Fibroblast of skin of abdomen (primary cell): ENCODE measurements around the gene IGSF10. TPM values are rescaled to one million over a fixed set of nuclear protein-coding genes. Genes with fewer than 3 reads are reported as not detected.
"Not testable (repeated sequence)": the region's sequence is repeated elsewhere in the genome, so short reads cannot be mapped to it uniquely, and the experiment has no call there.

ENCODE experiments used
- DNase-seq: peaks from one replicate; pipeline ENCODE4 v3.0.0-alpha.2; 2013
- polyA plus RNA-seq, 2 experiments: library from polyadenylated mRNA; unstranded; fragments of 120-200 nt; gene quantifications; one replicate each; pipeline ENCODE4 v1.2.1, GENCODE V29; 2013; ENCODE audit not compliant: insufficient read length in 2 of 2

The IGSF10 gene, protein sequence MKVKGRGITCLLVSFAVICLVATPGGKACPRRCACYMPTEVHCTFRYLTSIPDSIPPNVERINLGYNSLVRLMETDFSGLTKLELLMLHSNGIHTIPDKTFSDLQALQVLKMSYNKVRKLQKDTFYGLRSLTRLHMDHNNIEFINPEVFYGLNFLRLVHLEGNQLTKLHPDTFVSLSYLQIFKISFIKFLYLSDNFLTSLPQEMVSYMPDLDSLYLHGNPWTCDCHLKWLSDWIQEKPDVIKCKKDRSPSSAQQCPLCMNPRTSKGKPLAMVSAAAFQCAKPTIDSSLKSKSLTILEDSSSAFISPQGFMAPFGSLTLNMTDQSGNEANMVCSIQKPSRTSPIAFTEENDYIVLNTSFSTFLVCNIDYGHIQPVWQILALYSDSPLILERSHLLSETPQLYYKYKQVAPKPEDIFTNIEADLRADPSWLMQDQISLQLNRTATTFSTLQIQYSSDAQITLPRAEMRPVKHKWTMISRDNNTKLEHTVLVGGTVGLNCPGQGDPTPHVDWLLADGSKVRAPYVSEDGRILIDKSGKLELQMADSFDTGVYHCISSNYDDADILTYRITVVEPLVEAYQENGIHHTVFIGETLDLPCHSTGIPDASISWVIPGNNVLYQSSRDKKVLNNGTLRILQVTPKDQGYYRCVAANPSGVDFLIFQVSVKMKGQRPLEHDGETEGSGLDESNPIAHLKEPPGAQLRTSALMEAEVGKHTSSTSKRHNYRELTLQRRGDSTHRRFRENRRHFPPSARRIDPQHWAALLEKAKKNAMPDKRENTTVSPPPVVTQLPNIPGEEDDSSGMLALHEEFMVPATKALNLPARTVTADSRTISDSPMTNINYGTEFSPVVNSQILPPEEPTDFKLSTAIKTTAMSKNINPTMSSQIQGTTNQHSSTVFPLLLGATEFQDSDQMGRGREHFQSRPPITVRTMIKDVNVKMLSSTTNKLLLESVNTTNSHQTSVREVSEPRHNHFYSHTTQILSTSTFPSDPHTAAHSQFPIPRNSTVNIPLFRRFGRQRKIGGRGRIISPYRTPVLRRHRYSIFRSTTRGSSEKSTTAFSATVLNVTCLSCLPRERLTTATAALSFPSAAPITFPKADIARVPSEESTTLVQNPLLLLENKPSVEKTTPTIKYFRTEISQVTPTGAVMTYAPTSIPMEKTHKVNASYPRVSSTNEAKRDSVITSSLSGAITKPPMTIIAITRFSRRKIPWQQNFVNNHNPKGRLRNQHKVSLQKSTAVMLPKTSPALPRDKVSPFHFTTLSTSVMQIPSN (N-terminal part only)
- 2.8 TPM for polyA plus RNA-seq (2013, experiment 1 of 2; ENCODE audit: insufficient read length)
- 2.6 TPM for polyA plus RNA-seq (2013, experiment 2 of 2; ENCODE audit: insufficient read length)

DNA sequence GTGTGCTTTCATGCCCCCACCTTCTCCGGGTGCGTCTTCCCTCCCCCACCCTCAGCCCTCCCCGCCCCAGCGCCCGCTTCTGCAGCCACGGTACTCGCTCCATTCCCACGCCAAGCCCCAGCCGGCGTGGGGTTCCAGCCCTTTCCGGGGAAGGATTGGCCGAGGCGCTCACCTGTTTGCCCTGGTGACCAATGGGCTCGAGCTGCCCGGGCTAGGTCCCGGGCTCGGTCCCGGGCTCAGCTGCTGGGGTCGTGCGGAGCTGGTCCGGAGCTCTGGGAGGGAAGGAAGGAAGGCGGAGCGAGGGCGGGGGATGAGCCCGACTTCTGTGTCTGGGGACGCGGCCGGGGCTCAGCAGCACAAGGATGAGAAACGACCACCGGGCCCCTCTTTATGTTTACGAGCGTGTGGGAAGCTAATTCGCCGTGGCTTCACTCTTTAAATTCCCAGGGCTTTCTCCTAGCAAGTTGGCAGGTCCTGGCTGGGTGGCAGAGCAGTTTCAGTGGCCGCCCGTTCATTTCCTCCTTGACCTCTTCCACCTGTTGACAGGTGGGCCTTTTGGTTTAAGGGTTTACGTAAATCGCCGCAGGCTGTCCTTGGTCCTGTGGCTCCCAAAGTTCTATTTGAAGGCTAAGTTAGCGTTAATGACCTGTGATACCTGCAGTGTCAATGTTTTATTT, at the start of gene IGSF10:
TSS of gene IGSF10 (minus strand) at position 288 of the 677 bp plus-strand sequence. CDS start 2,352 bp downstream, outside the sequence.
- DNase-seq = no peak

DNA sequence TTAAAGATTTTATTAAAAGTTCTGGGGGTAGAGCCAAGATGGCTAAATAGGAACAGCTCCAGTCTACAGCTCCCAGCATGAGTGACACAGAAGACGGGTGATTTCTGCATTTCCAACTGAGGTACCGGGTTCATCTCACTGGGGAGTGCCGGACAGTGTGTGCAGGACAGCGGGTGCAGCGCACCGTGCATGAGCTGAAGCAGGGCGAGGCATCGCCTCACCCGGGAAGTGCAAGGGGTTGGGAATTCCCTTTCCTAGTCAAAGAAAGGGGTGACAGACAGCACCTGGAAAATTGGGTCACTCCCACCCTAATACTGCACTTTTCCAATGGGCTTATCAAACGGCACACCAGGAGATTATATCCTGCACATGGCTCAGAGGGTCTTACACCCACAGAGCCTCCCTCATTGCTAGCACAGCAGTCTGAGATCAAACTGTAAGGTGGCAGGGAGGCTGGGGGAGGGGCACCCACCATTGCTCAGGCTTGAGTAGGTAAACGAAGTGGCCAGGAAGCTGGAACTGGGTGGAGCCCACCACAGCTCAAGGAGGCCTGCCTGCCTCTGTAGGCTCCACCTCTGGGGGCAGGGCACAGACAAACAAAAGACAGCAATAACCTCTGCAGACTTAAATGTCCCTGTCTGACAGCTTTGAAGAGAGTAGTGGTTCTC, 48.7 kb upstream of the IGSF10 start:
- DNase-seq = not testable (repeated sequence)

DNA sequence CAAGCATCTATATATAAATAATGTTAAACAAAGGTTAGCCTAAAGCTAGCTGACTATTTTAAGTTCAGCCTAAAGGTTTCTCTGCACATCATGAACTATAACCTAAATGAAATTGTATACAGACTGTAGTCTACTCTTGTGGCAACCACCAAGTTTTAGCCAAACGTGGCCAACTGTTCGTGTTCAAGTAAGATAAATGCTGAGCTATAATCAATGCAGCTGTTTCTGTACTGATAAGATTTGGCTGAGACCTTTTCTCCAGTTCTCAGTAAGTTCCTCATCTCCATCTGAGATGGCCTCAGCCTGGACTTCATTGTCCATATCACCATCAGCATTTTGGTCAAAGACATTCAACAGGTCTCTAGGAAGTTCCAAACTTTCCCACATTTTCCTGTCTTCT, 43.7 kb upstream of the IGSF10 start:
- no peak for DNase-seq

DNA sequence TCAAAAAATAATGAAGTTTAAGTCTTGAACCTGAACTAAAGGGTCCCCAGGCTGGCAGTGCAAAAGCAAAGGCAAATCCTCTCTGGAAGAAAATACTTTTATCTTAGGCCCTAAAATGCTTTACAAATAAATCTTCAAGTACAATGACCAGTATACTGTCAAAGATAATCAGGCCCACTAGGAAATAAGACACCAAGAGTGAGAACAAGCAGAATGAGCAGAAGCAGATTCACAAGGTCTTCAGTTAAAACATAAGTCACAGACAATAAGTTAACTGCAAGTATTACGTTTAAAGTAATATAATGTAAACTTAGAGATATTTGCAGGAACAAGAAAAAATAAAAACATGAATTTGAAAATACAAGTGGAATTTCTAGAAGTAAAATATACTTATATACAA, 42.2 kb upstream of the IGSF10 start:
- DNase-seq = no peak

DNA sequence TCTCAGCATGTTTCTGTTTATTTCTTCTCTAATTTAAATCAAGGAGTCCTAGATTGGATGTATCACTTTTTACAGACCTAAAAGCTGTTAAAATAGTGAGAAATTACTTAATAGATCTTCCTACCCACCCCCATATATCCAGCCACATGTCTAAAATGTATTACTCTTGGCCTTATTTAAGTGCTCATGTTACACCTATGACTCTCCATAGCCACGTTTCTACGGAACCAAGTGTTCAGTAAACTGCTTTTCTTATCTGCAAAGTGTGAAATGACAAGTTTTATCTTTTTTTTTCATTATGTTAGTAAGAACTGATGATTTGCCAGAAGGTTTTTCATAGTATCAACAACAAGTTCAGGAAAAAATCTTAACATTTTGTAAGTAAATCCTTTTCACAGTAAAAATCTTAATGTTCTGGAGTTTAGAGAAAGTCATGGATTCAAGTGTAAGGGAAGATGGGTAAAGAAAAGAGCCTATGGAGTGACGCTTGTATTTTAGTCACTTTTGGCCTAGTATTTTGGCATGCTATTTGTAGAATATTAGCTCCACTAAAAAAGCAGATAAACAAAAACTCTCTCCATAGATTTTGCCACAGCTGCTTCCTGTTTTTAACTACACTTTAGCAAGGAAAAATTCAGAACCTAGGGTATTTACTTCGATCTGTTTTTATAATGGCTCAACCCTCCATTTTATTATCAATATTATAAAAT, 41.2 kb upstream of the IGSF10 start:
- no peak for DNase-seq

DNA sequence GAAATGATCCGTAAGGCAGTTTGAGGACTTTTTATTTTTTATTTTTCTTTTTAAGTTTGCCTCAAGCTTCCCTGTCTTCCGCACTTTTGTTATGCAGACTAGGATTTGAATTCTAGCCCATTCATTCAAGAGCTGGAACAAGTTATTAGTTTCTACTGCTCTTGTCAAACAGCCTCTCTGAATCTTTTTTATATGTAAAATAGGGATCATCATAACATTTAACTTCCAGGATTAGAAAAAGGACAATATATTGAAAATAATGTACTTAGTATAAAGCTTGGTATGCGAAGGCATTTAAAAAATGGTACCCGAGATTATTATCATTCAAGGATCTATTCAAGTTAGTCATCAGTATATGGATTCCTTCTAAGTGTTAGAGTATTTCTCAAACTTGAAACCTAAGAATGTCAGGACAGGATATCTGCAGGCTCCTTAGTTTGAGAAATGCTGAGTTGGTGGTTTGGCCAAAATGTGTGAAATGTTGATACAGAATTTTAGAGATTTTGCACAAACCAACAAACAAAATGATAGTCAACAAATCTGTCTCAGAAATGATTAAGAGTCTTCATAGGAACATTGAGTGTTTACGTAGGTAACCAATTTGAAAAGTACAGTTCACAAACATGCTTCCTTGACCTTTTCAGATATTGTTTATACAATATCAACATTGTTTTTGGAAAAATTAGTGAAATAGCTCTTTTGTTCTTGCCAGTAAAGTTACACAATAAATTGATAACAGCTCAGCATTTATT, 40.5 kb upstream of the IGSF10 start:
- DNase-seq = peak; percentile 15

DNA sequence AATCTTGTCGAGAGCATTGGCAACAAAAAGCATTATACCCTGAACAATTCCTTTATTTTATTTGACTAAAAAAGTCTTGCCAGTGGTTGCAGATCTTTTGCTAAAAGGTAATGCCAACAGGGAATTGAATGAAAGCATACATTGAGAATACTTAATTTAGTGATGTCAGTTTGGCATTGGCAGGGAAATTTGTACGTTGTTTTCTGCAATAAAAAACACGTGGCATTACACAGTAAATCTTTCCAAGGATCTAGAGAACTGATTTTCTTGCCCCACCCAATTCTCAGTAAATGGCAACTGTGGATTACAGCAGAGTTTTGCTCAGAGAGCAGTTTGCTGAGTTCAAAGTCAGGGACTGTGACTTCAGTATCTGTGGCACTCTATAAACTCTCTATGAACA, 38.3 kb upstream of the IGSF10 start:
- DNase-seq = no peak

DNA sequence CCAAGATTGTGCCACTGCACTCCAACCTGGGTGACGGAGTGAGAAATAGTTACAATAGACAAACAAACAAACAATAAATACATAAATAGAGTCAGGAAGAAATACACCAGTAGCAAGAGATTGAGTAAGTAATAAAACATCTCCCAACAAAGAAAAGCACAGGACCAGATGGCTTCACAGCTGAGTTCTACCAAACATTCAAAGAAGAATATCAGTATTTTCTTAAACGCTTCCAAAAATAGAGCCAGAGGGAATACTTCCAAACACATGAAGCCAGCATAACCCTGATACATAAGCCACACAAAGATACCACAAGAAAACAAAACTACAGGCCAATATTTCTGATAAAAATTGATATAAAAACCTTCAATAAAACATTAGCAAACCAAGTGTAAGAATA, 30.7 kb upstream of the IGSF10 start:
- DNase-seq = no peak

DNA sequence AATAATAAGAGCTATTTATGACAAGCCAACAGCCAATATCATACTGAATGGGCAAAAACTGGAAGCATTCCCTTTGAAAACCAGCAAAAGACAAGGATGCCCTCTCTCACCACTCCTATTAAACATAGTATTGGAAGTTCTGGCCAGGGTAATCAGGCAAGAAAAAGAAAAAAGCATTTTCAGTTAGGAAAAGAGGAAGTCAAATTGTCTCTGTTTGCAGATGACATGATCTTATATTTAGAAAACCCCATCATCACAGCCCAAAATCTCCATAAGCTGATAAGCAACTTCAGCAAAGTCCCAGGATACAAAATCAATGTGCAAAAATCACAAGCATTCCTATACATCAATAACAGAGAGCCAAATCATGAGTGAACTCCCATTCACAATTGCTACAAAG, 27.0 kb upstream of the IGSF10 start:
- not testable (repeated sequence) for DNase-seq

DNA sequence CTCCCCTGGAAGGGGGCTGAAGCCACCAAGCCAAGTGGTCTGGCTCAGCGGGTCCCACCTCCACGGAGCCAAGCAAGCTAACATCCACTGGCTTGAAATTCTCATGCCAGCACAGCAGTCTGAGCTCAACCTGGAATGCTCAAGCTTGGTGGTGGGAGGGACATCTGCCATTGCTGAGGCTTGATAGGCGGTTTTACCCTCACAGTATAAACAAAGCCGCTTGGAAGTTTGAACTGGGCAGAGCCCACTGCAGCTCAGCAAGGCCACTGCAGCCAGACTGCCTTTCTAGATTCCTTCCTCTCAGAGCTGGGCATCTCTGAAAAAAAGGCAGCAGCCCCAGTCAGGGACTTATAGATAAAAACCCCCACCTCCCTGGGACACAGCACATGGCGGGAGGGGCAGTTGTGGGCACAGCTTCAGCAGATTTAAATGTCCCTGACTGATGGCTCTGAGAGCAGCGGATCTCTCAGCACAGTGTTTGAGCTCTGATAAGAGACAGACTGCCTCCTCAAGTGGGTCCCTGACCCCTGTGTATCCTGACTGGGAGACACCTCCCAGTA, 23.2 kb upstream of the IGSF10 start:
- no peak for DNase-seq

DNA sequence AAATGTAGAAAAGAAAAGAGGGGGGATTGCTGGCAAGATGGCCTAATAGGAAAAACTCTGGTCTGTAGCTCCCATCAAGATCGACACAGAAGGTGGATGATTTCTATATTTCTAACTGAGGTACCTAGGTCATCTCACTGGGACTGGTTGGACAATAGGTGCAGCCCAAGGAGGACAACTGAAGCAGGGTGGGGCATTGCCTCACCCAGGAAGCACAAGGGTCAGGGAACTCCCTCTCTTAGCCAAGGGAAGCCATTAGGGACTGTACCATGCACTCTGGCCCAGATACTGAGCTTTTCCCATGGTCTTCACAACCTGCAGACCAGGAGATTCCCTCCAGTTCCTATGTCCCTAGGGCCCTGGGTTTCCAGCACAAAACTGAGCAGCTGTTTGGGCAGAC, 22.6 kb upstream of the IGSF10 start:
- DNase-seq = no peak

DNA sequence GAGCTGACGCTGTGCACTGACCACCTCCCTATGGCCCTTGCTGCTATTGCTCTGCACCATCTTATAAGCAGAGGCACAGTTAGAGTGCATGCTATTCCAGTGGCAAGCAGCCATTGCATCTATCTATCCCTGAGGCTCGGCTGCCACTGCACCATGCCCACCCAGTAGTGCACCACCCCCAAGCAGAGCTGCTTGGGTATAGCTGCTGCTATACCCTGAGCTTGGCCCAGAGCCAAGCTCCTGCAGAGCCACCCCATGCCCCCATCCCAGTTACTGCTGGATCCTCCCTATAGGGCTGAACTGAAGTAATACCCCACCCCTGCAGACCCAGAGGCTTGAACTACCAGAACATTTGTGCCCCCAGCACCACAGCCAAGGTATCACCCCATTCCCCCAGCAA, 19.6 kb upstream of the IGSF10 start:
- no peak for DNase-seq

DNA sequence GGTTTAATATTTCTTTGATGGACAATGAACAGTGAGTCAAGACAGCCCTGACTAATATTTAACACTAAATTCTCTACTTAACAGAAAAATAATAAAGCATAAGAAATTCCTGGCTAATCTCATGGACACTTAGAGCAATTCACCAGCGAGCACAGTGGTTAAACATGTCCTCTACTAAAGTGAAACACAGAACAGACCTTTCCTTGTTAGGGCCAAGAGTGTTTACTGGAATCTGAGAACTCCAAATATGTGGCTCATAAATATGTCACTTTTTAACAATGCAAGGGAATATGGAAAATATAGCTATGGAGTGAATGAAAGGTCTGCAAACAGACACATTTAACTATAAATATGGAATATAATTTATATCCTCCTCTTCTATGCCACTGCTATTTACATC, 18.6 kb upstream of the IGSF10 start:
- DNase-seq = no peak

DNA sequence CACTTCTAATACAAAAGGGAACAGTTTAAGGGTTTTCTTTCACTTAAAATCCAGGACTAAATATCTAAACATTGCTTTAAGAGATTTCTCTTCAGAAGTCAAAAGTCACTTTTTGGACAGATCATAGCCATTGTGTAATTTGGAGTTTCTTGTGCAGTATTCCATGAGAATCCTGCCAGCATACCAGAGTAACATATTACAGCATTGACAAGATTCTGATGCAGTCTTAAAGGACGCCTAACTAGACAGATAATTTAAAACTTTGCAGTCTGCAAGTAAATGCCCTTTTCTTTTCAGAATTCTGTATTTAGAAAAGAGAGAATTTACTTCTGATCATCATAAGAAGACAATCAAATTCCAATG, 17.5 kb upstream of the IGSF10 start:
- DNase-seq = no peak

DNA sequence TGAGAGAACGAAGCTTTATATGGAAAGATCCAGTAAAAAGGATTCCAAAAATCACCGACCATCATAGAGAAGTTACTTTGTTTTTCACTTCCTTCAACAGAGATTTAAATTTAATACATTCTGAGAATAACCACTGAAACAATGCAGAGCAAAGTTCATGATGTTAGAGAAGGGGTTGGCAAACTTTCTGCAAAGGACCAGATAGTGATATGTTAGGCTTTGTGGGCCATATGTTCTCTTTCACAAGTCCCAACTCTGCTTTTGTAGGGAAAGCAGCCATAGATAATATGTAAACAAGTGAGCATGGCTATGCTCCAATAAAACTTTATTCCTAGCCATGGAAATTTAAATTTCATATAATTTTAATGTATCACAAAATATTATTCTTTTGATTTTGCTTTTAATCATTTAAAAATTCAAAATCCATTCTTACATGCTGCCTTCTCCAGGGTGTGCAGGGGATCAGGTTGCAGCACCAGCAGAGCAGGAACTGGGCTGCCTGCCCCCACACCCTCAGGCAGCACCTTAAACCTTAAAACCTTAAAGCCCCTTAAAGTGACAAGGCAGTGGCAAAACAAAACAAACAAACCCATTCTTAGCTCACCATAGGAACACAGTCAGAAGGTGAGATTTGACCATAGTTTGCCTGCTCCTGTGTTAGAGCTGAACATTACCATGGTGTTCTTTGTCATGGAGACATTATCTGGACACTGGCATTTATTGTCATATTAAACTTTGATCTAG, 16.9 kb upstream of the IGSF10 start:
- no peak for DNase-seq

DNA sequence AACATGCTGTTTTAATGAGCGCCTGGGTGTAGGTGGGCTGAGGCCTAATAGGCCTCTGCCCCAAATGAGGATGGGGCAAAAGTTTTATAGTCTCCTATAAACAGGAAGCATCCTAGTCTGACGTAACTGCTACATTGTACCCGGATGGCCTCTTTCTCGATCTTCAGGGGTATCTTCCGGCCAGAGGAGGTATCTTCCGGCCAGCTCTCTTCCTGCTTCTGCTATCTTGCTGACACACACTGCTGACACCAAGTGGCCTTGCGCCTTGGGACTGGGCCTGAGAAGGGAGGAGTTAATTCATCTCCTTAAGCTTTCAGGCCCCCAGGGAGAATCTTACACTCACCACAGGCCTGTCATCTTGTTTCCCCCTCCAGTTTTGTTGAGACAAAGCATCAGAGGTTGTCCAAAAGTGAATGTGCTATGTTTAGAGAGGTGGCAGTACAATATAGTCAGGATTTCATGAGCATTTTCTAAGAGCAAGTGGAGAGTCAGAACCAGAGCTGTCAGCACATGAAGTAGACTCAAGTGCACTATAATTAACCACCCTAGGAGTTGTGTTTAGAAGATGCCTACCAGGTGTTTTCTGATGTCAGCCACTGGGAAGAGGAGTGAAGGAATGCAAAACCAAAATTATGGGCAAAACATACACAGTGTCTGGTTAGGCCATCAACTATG, 15.6 kb upstream of the IGSF10 start:
- DNase-seq = no peak

DNA sequence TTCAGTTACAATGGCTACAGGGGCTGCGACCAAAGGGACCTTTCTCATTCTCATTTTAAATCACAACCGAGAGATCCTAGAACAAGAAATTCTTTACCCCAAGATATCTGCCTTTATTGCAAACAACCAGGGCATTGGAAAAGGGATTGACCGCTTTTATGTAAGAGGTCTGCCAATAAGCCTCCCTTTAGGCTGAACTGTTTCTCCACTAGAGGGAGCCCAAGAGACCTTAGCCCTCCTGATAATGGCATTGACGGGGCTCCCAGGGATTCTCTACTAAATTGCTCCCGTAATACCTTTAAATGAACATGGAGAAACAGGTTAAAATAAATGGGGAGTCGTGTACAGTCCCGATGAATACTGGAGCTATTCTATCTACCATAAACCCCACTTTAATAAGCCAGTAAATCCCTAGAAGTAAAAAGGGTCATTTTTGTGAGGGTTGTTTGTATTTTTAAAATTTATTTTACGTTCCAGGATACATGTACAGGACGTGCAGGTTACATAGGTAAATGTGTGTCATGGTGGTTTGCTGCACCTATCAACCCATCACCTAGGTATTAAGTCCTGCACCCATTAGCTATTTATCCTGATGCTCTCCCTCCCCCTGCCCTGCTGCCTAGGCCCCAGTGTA, 7.5 kb upstream of the IGSF10 start:
- DNase-seq = peak; percentile 55

DNA sequence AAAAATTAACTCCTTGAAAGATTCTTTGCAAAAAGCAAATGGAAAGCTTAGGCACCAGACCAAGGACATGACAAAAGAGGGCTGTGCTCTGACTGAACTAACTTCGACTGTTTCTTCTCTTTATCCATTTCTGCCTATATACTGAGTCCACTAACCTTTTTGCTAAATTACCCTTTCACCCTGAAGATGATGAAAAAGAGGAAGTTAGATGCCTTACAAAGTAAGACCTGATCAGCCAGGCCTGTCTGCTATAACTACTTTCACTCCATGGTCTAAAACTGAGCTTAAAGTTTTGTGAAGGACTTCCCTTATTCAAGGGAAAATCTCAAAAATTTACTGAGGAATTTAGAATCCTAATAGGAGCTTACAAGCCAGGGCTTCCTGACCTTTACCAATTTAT, 6.2 kb upstream of the IGSF10 start:
- DNase-seq = no peak
